Measurements from ENCODE around the gene TBX3.

Gene TBX3

GRCh38 chr12:114627393-114627792 is 56.6 kb downstream of the TBX3 start:
- DNase-seq (ENCODE audit: low spot score): no peak

GRCh38 chr12:114625294-114625851 is 58.6 kb downstream of the TBX3 start:
- peak; percentile 75 for DNase-seq (ENCODE audit: low spot score)

- no peak for DNase-seq (ENCODE audit: low spot score)
Observed at GRCh38 chr12:114623737-114624136, 60.2 kb downstream of the TBX3 start.

Data from LoVo (cell line).